Pancreas (tissue), 10 donors: ENCODE results near the gene OPA3. TPM values are rescaled to one million over a fixed set of nuclear protein-coding genes. Genes with fewer than 3 reads are reported as not detected.

Source experiments
- ATAC-seq, 4 donors: fragments of 200-7000 bp; cut with Tn5 transposase; one replicate each; pipeline versions ENCODE4 v1.8.0 to v1.9.1; 2020; ENCODE audit warnings: mild to moderate bottlenecking in 4 of 4, moderate library complexity in 4 of 4
- DNase-seq, 6 donors: peaks; one replicate each; pipeline ENCODE4 v3.0.0-alpha.2; 2020
- FAIRE-seq: peaks from 2 replicates; lab custom pipeline; 2012; peaks lifted over from hg19 to GRCh38; lab: Jason Lieb, UNC
- H3K27ac ChIP-seq, 4 donors: fragments of 200-600 bp; sonication (generic); 1 replicate in 3 of 4; 2 replicates in 1 of 4; pipeline versions ENCODE4 v1.5.0 to v1.8.0; 2020
- H3K27me3 ChIP-seq, 4 donors: fragments of 200-600 bp; one replicate each; pipeline ENCODE4 v1.8.0; 2021
- H3K36me3 ChIP-seq, 3 donors: fragments of 200-600 bp; sonication (generic) in 1 of 3; one replicate each; pipeline versions ENCODE4 v1.5.0 to v1.8.0; 2020 to 2021
- H3K4me1 ChIP-seq, 3 donors: fragments of 200-600 bp; one replicate each; pipeline ENCODE4 v1.8.0; 2021
- H3K4me3 ChIP-seq, 4 donors: fragments of 200-600 bp; sonication (generic) in 2 of 4; one replicate each; pipeline versions ENCODE4 v1.5.0 to v1.8.0; 2020 to 2021
- H3K9me3 ChIP-seq, 4 donors: fragments of 200-600 bp; one replicate each; pipeline ENCODE4 v1.8.0; 2021
- CTCF ChIP-seq, 4 donors: fragments of 200-600 bp; sonication (generic) in 3 of 4; IDR thresholded peaks; one replicate each; pipeline versions ENCODE4 v1.5.0 to v1.8.0; 2021; ENCODE audit warnings: antibody characterized with exemption in 4 of 4
- WGBS, 2 donors: extraction: QIAGEN DNeasy Blood & Tissue Kit; methylation state at CpG; one replicate each; pipeline ENCODE4 v1.1.7; 2013; 5-methylcytosine and 5-hydroxymethylcytosine counted together
- intact Hi-C, 3 donors: fragments of 100-400 bp; cut with DNase I; formaldehyde crosslinking; loops; one replicate each; pipeline versions ENCODE4 v1.11.1 to v1.14.2; 2022
- polyA plus RNA-seq, 2 donors: library from polyadenylated mRNA; stranded (reverse); fragments of 200-250 nt; gene quantifications; one replicate each; pipeline ENCODE4 v1.2.3, GENCODE V29; 2013
- total RNA-seq, 6 donors: library from RNA; stranded (reverse); fragmentation: NEBNext Ultra II Directional in 4 of 6; extraction: Animal tissue kit (Norgen Biotek cat#: 25700) in 4 of 6; gene quantifications; one replicate each; pipeline versions ENCODE4 v1.2.1 to v1.2.4, GENCODE V29; 2021 to 2023
- donor health status: healthy with polysubstance abuse.
- donor health status: DM: no; HTN: no; CAD: no; lungs with moderate emphysema.
- donor health status: DM: no; HTN: no; CAD: no.
- donor health status: control.
- donor health status: control.
- donor health status: Bipolar disorder and iron deficiency.
- donor health status: DM: yes; HTN: yes; CAD: no.
- donor health status: DM: no; HTN: no; CAD: no.
- donor health status: DM: no; HTN: no; CAD: no.
- donor health status: DM: yes; HTN: yes; CAD: no.

OPA3 gene
- total and polyA plus RNA-seq, 8 donors: 3.4 to 8.0 (median 4.7) TPM

GRCh38 chr19:45517641-45518468 lies 66.7 kb downstream of the OPA3 start:
- H3K9me3 ChIP-seq: no peaks in the 10 kb centered on the region
- intact Hi-C loops: no loop called here
- ATAC-seq: no peak
- no peak for TF ChIP-seq CTCF (IDR thresholded peaks at IDR 0.05)
- H3K4me3 ChIP-seq: no peak overlapping the region
- peaks cover 0 to 20% (median 4%) of the 10 kb centered on the region in 3 donors for H3K36me3 ChIP-seq
- H3K27ac ChIP-seq: no peak overlapping the region
- 87 to 89% methylated on average over 50 of the region's 50 CpGs for WGBS, 2 donors
- peaks cover 8 to 16% (median 11%) of the 10 kb centered on the region in 3 donors for H3K4me1 ChIP-seq
- no peaks in the 10 kb centered on the region for H3K27me3 ChIP-seq
- no peak for FAIRE-seq
- DNase-seq: no peak

GRCh38 chr19:45517238-45517637 lies 67.4 kb downstream of the OPA3 start:
- ATAC-seq (no peak), FAIRE-seq (no peak), DNase-seq (no peak)
- TF ChIP-seq CTCF (IDR thresholded peaks at IDR 0.05): no peak
- H3K4me1 ChIP-seq: peaks cover 8 to 16% (median 11%) of the 10 kb centered on the region in 3 donors
- no peaks in the 10 kb centered on the region for H3K27me3 ChIP-seq
- WGBS, 2 donors: 69 to 76% methylated on average over 7 of the region's 7 CpGs
- no peak overlapping the region for H3K27ac ChIP-seq
- intact Hi-C loops: no loop called here
- no peak overlapping the region for H3K4me3 ChIP-seq
- peaks cover 0 to 20% (median 4%) of the 10 kb centered on the region in 3 donors for H3K36me3 ChIP-seq
- H3K9me3 ChIP-seq: no peaks in the 10 kb centered on the region

GRCh38 chr19:45515807-45516401 lies 68.7 kb downstream of the OPA3 start:
- Histone ChIP-seq H3K4me1 (peaks cover 8 to 16% (median 11%) of the 10 kb centered on the region in 3 donors), H3K36me3 (peaks cover 0 to 20% (median 4%) of the 10 kb centered on the region in 3 donors), H3K27me3 (no peaks in the 10 kb centered on the region), H3K9me3 (no peaks in the 10 kb centered on the region), H3K4me3 (no peak overlapping the region), H3K27ac (peak overlapping the region in 2 of 4 donors; percentile 43 to 60)
- WGBS, 2 donors: 80 to 89% methylated on average over 9 of the region's 9 CpGs
- intact Hi-C loops: no loop called here
- TF ChIP-seq CTCF (IDR thresholded peaks at IDR 0.05): no peak
- no peak for ATAC-seq
- DNase-seq: no peak
- FAIRE-seq: no peak

- Histone ChIP-seq H3K4me3 (no peak overlapping the region), H3K36me3 (peaks cover 0 to 14% (median 4%) of the 10 kb centered on the region in 3 donors), H3K27me3 (no peaks in the 10 kb centered on the region), H3K27ac (peak overlapping the region in 3 of 4 donors; percentile 43 to 60 (median 54)), H3K9me3 (no peaks in the 10 kb centered on the region), H3K4me1 (peaks cover 8 to 16% (median 11%) of the 10 kb centered on the region in 3 donors)
- FAIRE-seq (no peak), DNase-seq (no peak), ATAC-seq (peak in 3 of 4 donors; percentile 12 to 54 (median 48))
- intact Hi-C loops: no loop called here
- 77 to 82% methylated on average over 10 of the region's 10 CpGs for WGBS, 2 donors
- no peak for TF ChIP-seq CTCF (IDR thresholded peaks at IDR 0.05)
Observed at GRCh38 chr19:45515081-45515624, 69.4 kb downstream of the OPA3 start.
